Inferior parietal cortex (tissue), 1 donor: ENCODE measurements around the gene L3HYPDH.

Experiments used
- DNase-seq: peaks from one replicate; pipeline ENCODE4 v3.0.0-alpha.2; 2016; ENCODE audit errors: extremely low spot score

L3HYPDH gene

GRCh38 chr14:59427653-59428580 lies 56.3 kb downstream of the L3HYPDH start:
- no peak for DNase-seq

- no peak for DNase-seq
Measured at GRCh38 chr14:59425322-59425935, 58.8 kb downstream of the L3HYPDH start.

- no peak for DNase-seq
Measured at GRCh38 chr14:59424341-59425071, 59.7 kb downstream of the L3HYPDH start.
